ENCODE data around the gene PRRX2.
"Not testable (repeated sequence)": the region's sequence is repeated elsewhere in the genome, so short reads cannot be mapped to it uniquely, and the experiment has no call there.

The PRRX2 gene

DNA sequence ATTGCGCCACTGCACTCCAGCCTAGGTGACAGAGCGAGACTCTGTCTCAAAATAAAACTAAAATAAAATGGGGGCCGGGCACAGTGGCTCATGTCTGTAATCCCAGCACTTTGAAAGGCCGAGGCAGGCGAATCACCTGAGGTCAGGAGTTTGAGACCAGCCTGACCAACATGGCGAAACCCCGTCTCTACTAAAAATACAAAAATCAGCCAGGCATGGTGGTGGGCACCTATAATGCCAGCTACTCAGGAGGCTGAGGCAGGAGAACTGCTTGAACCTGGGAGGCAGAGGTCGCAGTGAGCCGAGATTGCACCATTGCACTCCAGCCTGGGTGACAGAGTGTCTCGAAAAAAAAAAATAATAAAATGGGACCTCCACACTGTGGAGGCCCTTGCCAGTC is 29.1 kb upstream of the PRRX2 start:
- CTCF ChIA-PET; H3K27ac ChIP-seq (ENCODE audit: extremely low read depth, low read depth, low read length); H3K9me3 ChIP-seq (ENCODE audit: control insufficient read depth, insufficient read depth, low read depth, low read length); H3K4me3 ChIP-seq (ENCODE audit: low read depth, low read length): not testable (repeated sequence)
- peaks cover 11% of the 10 kb centered on the region for H3K4me1 ChIP-seq (ENCODE audit: control insufficient read depth, insufficient read depth, low read length)
- peak; percentile 70 for TF ChIP-seq ZNF335 (tag by site-specific recombination; conservative IDR thresholded peaks at IDR 0.05)
- peaks cover 4 to 82% of the 10 kb centered on the region in 2 experiments; a peak in 2 of 3 replicates for H3K36me3 ChIP-seq (ENCODE audit: control insufficient read depth in 2 of 2, insufficient read depth in 1 of 2, low read length in 2 of 2)
- POLR2A ChIA-PET, result interaction anchor here (0.5 to 5.5 kb wide), 3 partner anchors 10 to 1358 kb away, joined by 3 to 57 read pairs (median 4); partner anchors contain the start of gene NTMT1

GRCh38 chr9:129637102-129637501 is 28.3 kb upstream of the PRRX2 start:
- Histone ChIP-seq H3K36me3 (ENCODE audit: control insufficient read depth in 2 of 2, insufficient read depth in 1 of 2, low read length in 2 of 2) (peaks cover 4 to 74% of the 10 kb centered on the region in 2 experiments; a peak in 2 of 3 replicates), H3K9me3 (ENCODE audit: control insufficient read depth, insufficient read depth, low read depth, low read length) (no peaks in the 10 kb centered on the region), H3K27ac (ENCODE audit: extremely low read depth, low read depth, low read length) (no peak overlapping the region), H3K4me1 (ENCODE audit: control insufficient read depth, insufficient read depth, low read length) (peaks cover 11% of the 10 kb centered on the region), H3K4me3 (ENCODE audit: low read depth, low read length) (no peak overlapping the region)
- TF ChIP-seq, protein P1, sequence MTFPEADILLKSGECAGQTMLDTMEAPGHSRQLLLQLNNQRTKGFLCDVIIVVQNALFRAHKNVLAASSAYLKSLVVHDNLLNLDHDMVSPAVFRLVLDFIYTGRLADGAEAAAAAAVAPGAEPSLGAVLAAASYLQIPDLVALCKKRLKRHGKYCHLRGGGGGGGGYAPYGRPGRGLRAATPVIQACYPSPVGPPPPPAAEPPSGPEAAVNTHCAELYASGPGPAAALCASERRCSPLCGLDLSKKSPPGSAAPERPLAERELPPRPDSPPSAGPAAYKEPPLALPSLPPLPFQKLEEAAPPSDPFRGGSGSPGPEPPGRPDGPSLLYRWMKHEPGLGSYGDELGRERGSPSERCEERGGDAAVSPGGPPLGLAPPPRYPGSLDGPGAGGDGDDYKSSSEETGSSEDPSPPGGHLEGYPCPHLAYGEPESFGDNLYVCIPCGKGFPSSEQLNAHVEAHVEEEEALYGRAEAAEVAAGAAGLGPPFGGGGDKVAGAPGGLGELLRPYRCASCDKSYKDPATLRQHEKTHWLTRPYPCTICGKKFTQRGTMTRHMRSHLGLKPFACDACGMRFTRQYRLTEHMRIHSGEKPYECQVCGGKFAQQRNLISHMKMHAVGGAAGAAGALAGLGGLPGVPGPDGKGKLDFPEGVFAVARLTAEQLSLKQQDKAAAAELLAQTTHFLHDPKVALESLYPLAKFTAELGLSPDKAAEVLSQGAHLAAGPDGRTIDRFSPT (tag by site-specific recombination; IDR thresholded peaks at IDR 0.05), result peak; percentile 47; the same call in 1 of the 2 replicates
- TF ChIP-seq, protein P2, sequence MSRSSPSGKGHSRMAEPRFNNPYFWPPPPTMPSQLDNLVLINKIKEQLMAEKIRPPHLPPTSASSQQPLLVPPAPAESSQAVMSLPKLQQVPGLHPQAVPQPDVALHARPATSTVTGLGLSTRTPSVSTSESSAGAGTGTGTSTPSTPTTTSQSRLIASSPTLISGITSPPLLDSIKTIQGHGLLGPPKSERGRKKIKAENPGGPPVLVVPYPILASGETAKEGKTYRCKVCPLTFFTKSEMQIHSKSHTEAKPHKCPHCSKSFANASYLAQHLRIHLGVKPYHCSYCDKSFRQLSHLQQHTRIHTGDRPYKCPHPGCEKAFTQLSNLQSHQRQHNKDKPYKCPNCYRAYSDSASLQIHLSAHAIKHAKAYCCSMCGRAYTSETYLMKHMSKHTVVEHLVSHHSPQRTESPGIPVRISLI (tag by site-specific recombination; IDR thresholded peaks at IDR 0.05), result no peak
- ChIA-PET POLR2A (interaction anchor here (2.3 to 5.5 kb wide), 2 partner anchors 8 to 11 kb away, joined by 7 to 57 read pairs; partner anchors contain the start of gene NTMT1), CTCF (interaction anchor here (0.6 to 2.2 kb wide), 3 partner anchors 84 to 147 kb away, joined by 3 to 7 read pairs (median 5); no protein-coding TSS in a partner anchor)

DNA sequence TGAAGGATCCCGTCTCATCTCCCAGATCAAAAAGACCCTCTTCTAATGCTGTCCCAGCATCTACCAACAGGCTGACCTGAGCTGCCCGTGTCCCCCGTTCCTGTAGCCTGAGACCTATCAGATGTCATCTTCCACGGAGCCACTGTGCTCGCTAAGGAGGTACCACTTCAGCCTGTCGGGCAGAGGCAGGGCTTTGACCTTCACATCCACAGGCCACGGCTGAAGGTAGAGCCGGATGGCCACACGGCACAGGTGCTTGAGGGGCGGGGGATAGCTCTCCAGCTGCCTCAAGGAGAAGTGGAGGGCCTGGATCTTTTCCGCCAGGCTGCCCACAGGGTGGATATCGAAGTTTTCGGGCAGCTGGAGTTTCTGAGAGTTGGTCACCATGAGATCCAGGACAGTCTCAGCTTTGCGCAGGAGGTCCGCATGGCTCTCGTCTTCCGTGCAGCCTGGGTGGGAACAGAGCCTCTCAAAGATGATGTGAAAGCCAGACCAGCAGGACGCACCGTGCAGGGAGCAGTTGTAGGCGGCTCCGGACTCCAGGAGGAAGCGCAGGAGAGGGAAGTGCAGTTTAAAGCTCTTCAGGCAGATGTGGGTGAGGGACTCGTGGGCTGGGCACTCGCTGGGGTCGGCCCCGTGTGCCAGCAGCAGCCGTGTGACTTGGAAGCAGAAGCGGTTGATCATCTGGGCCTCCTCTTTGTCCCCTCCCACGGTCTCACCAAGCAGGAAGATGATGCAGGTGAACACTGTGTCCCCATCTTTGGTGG is 27.6 kb upstream of the PRRX2 start:
- TF ChIP-seq ZNF600 (tag by site-specific recombination; IDR thresholded peaks at IDR 0.05) (peak; percentile 99), ZBTB6 (tag by site-specific recombination; IDR thresholded peaks at IDR 0.05) (0 out of 2 replicates have a peak, but pooled peaks have one; percentile 3), ZNF785 (tag by site-specific recombination; IDR thresholded peaks at IDR 0.05) (no peak), ZNF266 (tag by site-specific recombination; IDR thresholded peaks at IDR 0.05; ENCODE audit: low read depth) (no peak), EGR2 (tag by site-specific recombination; IDR thresholded peaks at IDR 0.05; ENCODE audit: low read depth) (peak; percentile 89), ZFHX2 (tag by site-specific recombination; conservative IDR thresholded peaks at IDR 0.05) (peak; percentile 75)
- H3K27ac ChIP-seq (ENCODE audit: extremely low read depth, low read depth, low read length), result no peak overlapping the region
- no peaks in the 10 kb centered on the region for H3K9me3 ChIP-seq (ENCODE audit: control insufficient read depth, insufficient read depth, low read depth, low read length)
- ChIA-PET POLR2A (interaction anchor here (2.3 to 5.5 kb wide), 2 partner anchors 9 to 11 kb away, joined by 7 to 57 read pairs; partner anchors contain the start of gene NTMT1), CTCF (interaction anchor here (0.6 to 3.2 kb wide), 6 partner anchors 12 to 146 kb away, joined by 3 to 19 read pairs (median 6); partner anchors contain the start of gene NTMT1)
- no peak overlapping the region for H3K4me3 ChIP-seq (ENCODE audit: low read depth, low read length)
- peaks cover 11% of the 10 kb centered on the region for H3K4me1 ChIP-seq (ENCODE audit: control insufficient read depth, insufficient read depth, low read length)
- peaks cover 4 to 67% of the 10 kb centered on the region in 2 experiments; a peak in 2 of 3 replicates for H3K36me3 ChIP-seq (ENCODE audit: control insufficient read depth in 2 of 2, insufficient read depth in 1 of 2, low read length in 2 of 2)

GRCh38 chr9:129639034-129639630 is 26.3 kb upstream of the PRRX2 start:
- peaks cover 4 to 54% of the 10 kb centered on the region in 2 experiments; a peak in 2 of 3 replicates for H3K36me3 ChIP-seq (ENCODE audit: control insufficient read depth in 2 of 2, insufficient read depth in 1 of 2, low read length in 2 of 2)
- ChIA-PET POLR2A (interaction anchor here (1.1 to 5.5 kb wide), 7 partner anchors 9 to 461 kb away, joined by 3 to 57 read pairs (median 5); partner anchors contain the start of genes IER5L and NTMT1), CTCF (interaction anchor here (0.6 to 3.2 kb wide), 16 partner anchors 9 to 527 kb away, joined by 3 to 28 read pairs (median 8); partner anchors contain the start of genes C9orf50 and NTMT1)
- H3K4me3 ChIP-seq (ENCODE audit: low read depth, low read length), result no peak overlapping the region
- TF ChIP-seq ZNF473 (tag by site-specific recombination; IDR thresholded peaks at IDR 0.05) (no peak), ZIC2 (tag by site-specific recombination; IDR thresholded peaks at IDR 0.05) (0 out of 2 replicates have a peak, but pooled peaks have one; percentile 22), GLIS2 (tag by site-specific recombination; IDR thresholded peaks at IDR 0.05) (no peak)
- no peaks in the 10 kb centered on the region for H3K9me3 ChIP-seq (ENCODE audit: control insufficient read depth, insufficient read depth, low read depth, low read length)
- H3K27ac ChIP-seq (ENCODE audit: extremely low read depth, low read depth, low read length), result peak overlapping the region; percentile 70
- peaks cover 11% of the 10 kb centered on the region for H3K4me1 ChIP-seq (ENCODE audit: control insufficient read depth, insufficient read depth, low read length)

Measured in HEK293 (cell line).